CD4-positive, alpha-beta T cell treated with Interferon gamma for 1 hour (primary cell): ENCODE data around the gene FRAS1.
"Not testable (repeated sequence)": the region's sequence is repeated elsewhere in the genome, so short reads cannot be mapped to it uniquely, and the experiment has no call there.

ENCODE experiments used
- DNase-seq: peaks from one replicate; pipeline ENCODE4 v3.0.0-alpha.2; 2020

The FRAS1 gene

GRCh38 chr4:78057135-78057599 is at the start of gene FRAS1:
FRAS1 (plus strand) TSS chr4:78057323; CDS start chr4:78058010, 687 bp downstream.
- DNase-seq = no peak

DNA sequence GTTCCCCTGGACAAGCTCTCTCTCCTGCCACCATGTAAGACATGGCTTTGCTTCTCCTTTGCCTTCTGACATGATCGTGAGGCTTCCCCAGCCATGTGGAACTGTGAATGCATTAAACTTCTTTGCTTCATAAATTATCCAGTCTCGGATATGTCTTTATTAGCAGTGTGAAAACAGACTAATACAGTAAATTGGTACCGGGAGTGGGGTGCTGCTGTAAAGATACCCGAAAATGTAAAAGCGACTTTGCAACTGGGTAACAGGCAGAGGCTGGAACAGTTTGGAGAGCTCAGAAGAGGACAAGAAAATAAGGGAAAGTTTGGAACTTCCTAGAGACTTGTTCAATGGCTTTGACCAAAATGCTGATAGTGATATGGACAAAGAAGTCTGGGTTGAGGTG is 46.1 kb upstream of the FRAS1 start:
- DNase-seq = not testable (repeated sequence)

DNA sequence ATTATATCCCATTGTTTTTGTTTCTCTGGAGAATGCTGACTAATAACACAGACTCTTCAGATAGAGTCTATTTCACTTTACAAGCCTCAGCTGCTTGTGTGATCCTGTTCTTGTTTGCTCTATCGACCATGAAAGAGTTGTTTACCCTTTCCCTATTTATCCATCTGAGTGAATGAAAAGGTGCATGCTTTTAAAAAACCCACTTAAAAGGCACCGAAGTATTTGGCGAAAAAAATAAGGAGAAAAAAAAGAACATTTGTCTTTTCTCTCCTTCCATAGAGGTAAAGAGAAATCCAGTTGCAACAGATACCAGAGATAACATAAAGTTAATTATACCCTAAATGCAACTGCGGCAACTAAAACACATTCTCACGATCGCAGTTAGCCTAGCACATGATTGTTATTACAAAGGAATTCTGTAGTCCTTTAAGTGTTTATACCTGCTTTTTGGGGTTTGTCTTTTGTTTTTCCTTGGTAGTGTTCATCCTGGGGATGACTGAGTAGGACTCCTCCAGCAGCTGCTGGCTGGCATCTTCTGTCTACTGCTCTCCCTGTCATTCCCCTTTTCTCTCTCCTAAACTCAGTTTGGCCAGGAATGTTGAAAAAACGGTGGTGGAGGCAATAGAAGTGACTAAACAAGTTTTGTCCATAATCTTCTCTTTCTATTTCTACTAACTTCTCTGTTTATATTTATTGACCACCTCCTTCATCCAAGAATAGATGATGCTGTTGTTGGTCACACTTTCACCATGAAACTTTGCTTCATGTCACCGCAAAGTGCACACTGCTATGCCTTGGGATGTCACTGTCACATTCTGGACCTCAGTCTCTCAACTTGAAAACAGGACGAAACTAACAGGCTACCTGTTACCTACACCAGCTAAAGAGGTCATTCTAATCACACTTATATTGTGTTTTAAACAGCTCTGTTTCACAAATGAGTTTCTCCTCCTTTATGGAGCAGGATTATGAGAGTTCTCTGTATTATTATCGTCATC is 41.9 kb upstream of the FRAS1 start:
- DNase-seq = no peak

DNA sequence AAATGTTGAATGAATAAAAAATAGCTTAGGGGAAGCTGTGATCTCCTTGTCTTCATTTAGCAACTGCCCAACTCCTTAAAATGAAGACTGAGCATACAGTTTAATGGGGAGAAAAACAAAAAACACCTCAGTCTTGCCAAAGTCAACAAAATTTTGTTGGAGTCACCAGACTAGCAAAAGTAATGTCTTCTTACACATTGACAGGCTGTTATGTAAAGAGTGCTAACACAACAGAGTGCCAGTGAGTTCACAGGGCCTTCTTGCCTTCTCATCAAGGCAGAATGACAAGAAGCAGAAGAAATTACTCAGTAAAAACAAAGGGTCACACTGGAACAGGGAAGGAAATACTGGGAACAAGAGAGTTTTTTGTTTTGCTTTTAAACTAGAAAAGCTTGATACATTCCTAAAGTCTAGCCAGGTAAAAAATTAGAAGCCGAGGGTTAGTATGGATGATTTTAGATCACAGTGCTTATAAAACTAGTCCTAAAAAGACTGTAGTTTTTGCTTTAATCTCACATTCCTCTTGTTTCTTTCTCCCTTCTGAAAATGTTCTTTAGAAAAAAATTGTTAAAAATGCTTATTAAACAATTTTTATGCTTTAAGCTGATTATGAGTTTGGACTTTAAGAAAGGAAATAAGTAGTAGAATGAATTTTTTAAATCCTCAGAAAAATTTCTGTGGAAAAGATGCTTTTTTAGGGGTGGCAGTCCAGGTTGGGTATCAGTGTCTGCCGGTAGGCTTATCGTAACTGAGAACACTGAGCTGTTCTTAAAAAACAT is 38.7 kb upstream of the FRAS1 start:
- no peak for DNase-seq

GRCh38 chr4:78019414-78019813 is 37.7 kb upstream of the FRAS1 start:
- DNase-seq = no peak

DNA sequence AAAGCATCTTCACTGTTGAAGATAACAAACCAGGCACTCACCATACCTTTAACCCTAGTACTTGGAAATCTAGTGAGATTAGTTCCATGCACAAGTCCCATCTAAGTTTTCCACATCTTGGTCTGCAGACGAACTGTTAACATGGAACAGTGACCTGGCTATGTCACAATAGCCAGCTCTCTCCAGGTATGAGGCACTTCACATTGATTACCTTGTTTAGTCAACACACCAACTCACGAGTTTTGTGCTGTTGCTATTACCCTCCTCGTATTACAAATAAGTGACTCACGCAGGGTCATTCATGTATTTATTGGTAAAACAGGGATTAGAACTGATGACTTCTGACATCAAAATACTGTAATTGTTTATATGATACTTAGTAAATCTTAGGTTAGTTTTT is 36.4 kb upstream of the FRAS1 start:
- DNase-seq = no peak

- no peak for DNase-seq
Observed at GRCh38 chr4:78022517-78022916, 34.6 kb upstream of the FRAS1 start.

DNA sequence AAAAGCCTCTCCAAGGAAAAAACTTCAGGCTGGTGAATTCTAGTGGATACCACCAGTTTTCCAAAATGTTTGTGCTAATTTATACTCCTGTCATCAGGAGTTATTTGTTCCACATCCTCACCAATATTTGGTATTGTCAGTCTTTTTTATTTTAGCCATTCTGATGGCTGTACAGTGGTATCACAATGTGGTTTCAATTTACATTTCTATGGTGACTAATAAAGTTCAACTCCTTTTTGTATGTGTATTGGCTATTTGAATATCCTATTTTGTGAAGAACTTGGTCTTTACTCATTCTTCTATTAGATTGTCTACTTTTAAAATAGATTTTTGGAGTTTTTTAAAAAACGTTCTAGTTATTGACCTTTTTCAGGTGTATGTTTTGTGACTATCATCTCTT is 33.0 kb upstream of the FRAS1 start:
- DNase-seq = no peak

DNA sequence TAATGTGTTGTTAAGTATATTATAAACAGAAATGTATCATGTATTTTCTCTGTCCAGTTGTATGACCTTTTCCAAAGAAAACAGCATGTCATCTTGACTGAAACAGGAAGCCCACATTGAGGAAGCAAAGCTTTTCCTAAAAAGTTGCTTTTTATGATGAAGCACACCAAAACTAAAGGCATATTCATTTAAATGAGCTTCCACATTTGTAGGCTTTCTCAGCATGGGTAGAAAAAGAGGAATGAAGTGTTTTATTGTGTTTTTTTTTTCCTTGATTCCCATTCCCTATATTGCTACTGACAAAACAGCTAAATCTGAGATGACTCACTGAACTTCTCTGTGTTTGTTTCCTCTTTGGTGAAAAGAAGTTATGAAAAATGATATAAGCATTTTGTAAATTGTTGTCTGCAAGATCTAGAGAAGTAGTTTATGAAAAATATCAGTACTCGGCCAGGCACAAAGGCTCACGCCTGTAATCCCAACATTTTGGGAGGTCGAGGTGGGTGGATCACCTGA is 32.5 kb upstream of the FRAS1 start:
- DNase-seq = no peak

DNA sequence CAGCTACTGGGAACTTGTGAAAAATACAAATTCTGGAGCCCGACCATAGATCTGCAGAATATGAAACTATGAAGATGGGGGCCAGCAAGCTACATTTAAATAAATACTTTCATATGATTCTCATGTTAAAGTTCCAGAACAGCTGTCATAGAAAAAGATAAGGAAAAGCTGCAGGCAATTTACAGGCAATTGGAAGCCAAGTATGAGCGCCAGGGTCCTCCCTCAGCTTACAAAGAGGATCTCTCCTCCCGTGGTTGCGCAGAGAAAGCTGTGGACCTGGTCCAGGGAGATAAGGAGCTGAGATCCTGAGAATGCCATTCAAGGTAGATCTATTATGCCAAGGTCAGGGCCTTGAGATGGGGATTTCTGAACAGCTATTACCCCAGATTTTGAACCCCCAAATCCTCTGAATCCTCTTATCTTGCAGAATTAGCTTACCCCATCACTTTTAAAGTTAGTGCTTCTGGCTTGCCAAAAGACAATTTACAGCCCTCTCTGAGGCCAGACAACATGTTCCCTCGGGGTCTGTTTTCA is 25.6 kb upstream of the FRAS1 start:
- no peak for DNase-seq

GRCh38 chr4:78032446-78032845 is 24.7 kb upstream of the FRAS1 start:
- DNase-seq = no peak

DNA sequence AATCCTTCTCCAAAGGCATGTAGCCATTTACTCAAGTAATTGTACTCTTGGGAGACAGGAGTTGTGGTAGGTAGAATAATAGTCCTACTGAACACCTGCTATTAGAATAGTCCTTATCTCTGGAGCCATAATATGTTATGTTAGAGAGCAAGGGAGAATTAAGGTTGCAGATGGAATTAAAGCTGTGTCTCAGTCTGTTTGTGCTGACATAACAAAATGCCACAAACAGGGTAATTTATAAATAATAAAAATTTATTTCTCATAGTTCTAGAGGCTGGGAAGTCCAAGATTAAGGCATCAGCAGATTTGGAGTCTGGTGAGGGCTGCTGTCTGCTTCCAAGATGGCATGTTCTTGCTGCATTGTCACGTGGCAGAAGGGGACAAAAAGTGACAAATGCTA is 24.2 kb upstream of the FRAS1 start:
- no peak for DNase-seq

GRCh38 chr4:78033861-78034260 is 23.3 kb upstream of the FRAS1 start:
- DNase-seq = no peak

GRCh38 chr4:78038704-78039103 is 18.4 kb upstream of the FRAS1 start:
- no peak for DNase-seq

DNA sequence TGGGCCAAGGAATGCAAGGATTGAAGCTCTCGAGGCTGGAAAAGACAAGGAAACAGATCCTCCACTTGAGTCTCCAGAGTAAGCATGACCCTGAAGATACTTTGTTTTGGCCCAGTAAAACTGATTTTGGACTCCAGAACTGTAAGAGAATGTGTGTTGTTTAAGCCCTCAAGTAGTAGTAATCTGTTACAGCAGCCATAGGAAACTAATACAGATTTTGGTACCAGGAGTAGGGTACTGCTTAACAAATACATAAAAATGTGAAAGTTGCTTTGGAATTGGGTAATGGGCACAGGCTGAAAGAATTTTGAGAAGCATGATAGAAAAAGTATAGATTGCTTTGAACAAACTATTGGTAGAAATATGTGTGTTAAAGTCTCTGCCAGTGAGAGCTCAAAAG is 17.4 kb upstream of the FRAS1 start:
- DNase-seq = no peak

GRCh38 chr4:78040431-78040830 is 16.7 kb upstream of the FRAS1 start:
- no peak for DNase-seq

- DNase-seq = no peak
Observed at GRCh38 chr4:78047366-78047765, 9.8 kb upstream of the FRAS1 start.

DNA sequence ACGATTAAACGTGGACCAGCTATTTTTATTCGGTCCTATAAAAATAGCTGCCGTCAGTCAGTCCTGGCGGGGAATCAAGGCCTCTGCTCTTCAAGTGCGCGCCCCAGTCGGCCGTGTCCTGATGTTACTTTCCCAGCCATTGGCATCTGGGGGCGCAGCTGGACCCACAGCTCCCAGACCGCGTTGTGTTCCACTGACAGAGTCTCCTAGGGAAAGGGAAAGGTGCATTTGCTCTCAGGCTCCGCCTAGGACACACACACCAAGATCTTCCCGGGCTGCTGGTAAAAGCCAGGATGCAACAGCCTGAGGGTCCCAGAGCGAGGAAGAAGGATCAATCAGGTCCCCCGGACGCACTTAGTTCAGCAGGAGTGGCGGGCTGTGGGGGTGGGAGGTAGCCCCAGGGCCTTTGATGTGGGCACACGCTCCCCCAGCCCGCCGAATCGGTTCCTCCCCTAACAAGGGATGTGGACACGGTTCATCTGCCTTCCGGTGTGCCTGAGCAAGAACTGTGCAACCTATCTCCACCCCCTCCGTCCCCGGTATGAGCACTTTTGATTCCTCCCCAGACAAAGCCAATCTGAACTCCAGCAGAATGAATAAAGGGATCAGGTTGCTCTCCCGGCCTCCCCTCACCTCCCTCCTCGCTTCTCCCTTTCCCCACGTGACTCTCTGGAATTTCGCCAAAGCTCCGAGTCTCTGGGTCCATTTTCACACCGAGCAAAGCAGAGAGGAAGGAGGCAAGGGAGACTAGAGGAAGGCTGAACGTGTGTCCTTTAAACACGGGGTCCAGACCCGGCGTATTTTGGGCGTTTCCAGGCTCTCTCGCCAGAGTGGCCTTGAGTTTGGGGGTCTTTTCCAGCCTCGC is 626 bp upstream of the FRAS1 start:
- DNase-seq = no peak

- no peak for DNase-seq
Observed at GRCh38 chr4:78057600-78058550, 752 bp downstream of the FRAS1 start.

- no peak for DNase-seq
Observed at GRCh38 chr4:78058591-78059523, 1.7 kb downstream of the FRAS1 start.
